ENCODE measurements around the gene TM9SF4. TPM values are rescaled to one million over a fixed set of nuclear protein-coding genes. Genes with fewer than 3 reads are reported as not detected.
"Not testable (repeated sequence)": the region's sequence is repeated elsewhere in the genome, so short reads cannot be mapped to it uniquely, and the experiment has no call there.

TM9SF4 gene
- polyA plus RNA-seq, 4 donors, result 10.5 to 85.8 (median 20.2) TPM

- H3K9me3 ChIP-seq (ENCODE audit: control insufficient read depth in 2 of 2, insufficient read depth in 1 of 2, low read depth in 1 of 2, low read length in 1 of 2), result no peaks in the 10 kb centered on the region
- H3K36me3 ChIP-seq (ENCODE audit: control insufficient read depth in 3 of 3, insufficient read depth in 2 of 3, low read depth in 1 of 3, low read length in 3 of 3), result peaks cover 6 to 51% (median 10%) of the 10 kb centered on the region in 3 donors
- H3K4me1 ChIP-seq (ENCODE audit: control insufficient read depth in 3 of 3, insufficient read depth in 2 of 3, low read depth in 1 of 3, low read length in 2 of 3), result no peaks in the 10 kb centered on the region
- no peak overlapping the region for H3K4me3 ChIP-seq (ENCODE audit: low read depth in 1 of 3, low read length in 3 of 3)
- no peak overlapping the region for H3K27ac ChIP-seq (ENCODE audit: low read depth in 1 of 3, low read length in 2 of 3)
- DNase-seq (no peak), FAIRE-seq (no peak)
- H3K27me3 ChIP-seq (ENCODE audit: control insufficient read depth in 3 of 3, insufficient read depth in 3 of 3, low read length in 3 of 3), result no peaks in the 10 kb centered on the region
- 92 to 95% (median 93%) methylated on average over 4 of the region's 4 CpGs for WGBS, 3 donors
Measured at GRCh38 chr20:32167552-32167951, 58.0 kb downstream of the TM9SF4 start.

GRCh38 chr20:32168184-32168910 is 58.8 kb downstream of the TM9SF4 start:
- Histone ChIP-seq H3K9me3 (ENCODE audit: control insufficient read depth in 2 of 2, insufficient read depth in 1 of 2, low read depth in 1 of 2, low read length in 1 of 2) (no peaks in the 10 kb centered on the region), H3K27me3 (ENCODE audit: control insufficient read depth in 3 of 3, insufficient read depth in 3 of 3, low read length in 3 of 3) (no peaks in the 10 kb centered on the region), H3K4me3 (ENCODE audit: low read depth in 1 of 3, low read length in 3 of 3) (no peak overlapping the region), H3K27ac (ENCODE audit: low read depth in 1 of 3, low read length in 2 of 3) (no peak overlapping the region), H3K4me1 (ENCODE audit: control insufficient read depth in 3 of 3, insufficient read depth in 2 of 3, low read depth in 1 of 3, low read length in 2 of 3) (no peaks in the 10 kb centered on the region), H3K36me3 (ENCODE audit: control insufficient read depth in 3 of 3, insufficient read depth in 2 of 3, low read depth in 1 of 3, low read length in 3 of 3) (peaks cover 6 to 45% (median 10%) of the 10 kb centered on the region in 3 donors)
- DNase-seq (peak in 1 of 2 donors; percentile 22), FAIRE-seq (no peak)
- 53 to 74% (median 73%) methylated on average over 2 of the region's 2 CpGs for WGBS, 3 donors

GRCh38 chr20:32177696-32178095 is 68.2 kb downstream of the TM9SF4 start:
- not testable (repeated sequence) for H3K36me3 ChIP-seq (ENCODE audit: control insufficient read depth in 3 of 3, insufficient read depth in 2 of 3, low read depth in 1 of 3, low read length in 3 of 3); H3K27ac ChIP-seq (ENCODE audit: low read depth in 1 of 3, low read length in 2 of 3); H3K9me3 ChIP-seq (ENCODE audit: control insufficient read depth in 2 of 2, insufficient read depth in 1 of 2, low read depth in 1 of 2, low read length in 1 of 2); FAIRE-seq; H3K27me3 ChIP-seq (ENCODE audit: control insufficient read depth in 3 of 3, insufficient read depth in 3 of 3, low read length in 3 of 3); H3K4me3 ChIP-seq (ENCODE audit: low read depth in 1 of 3, low read length in 3 of 3); DNase-seq
- 93 to 94% (median 94%) methylated on average over 7 of the region's 7 CpGs for WGBS, 3 donors
- peaks cover 1 to 21% (median 5%) of the 10 kb centered on the region in 3 donors for H3K4me1 ChIP-seq (ENCODE audit: control insufficient read depth in 3 of 3, insufficient read depth in 2 of 3, low read depth in 1 of 3, low read length in 2 of 3)

GRCh38 chr20:32179515-32179914 is 70.0 kb downstream of the TM9SF4 start:
- Histone ChIP-seq H3K27me3 (ENCODE audit: control insufficient read depth in 3 of 3, insufficient read depth in 3 of 3, low read length in 3 of 3) (no peaks in the 10 kb centered on the region), H3K4me1 (ENCODE audit: control insufficient read depth in 3 of 3, insufficient read depth in 2 of 3, low read depth in 1 of 3, low read length in 2 of 3) (peaks cover 1 to 39% (median 5%) of the 10 kb centered on the region in 3 donors), H3K9me3 (ENCODE audit: control insufficient read depth in 2 of 2, insufficient read depth in 1 of 2, low read depth in 1 of 2, low read length in 1 of 2) (no peaks in the 10 kb centered on the region), H3K36me3 (ENCODE audit: control insufficient read depth in 3 of 3, insufficient read depth in 2 of 3, low read depth in 1 of 3, low read length in 3 of 3) (peaks cover 0 to 9% (median 0%) of the 10 kb centered on the region in 3 donors), H3K4me3 (ENCODE audit: low read depth in 1 of 3, low read length in 3 of 3) (no peak overlapping the region), H3K27ac (ENCODE audit: low read depth in 1 of 3, low read length in 2 of 3) (peak overlapping the region in 1 of 3 donors; percentile 70)
- FAIRE-seq (no peak), DNase-seq (no peak)
- 91 to 92% (median 91%) methylated on average over 2 of the region's 2 CpGs for WGBS, 3 donors

- 78 to 88% (median 84%) methylated on average over 4 of the region's 4 CpGs for WGBS, 3 donors
- Histone ChIP-seq H3K4me3 (ENCODE audit: low read depth in 1 of 3, low read length in 3 of 3) (no peak overlapping the region), H3K27me3 (ENCODE audit: control insufficient read depth in 3 of 3, insufficient read depth in 3 of 3, low read length in 3 of 3) (no peaks in the 10 kb centered on the region), H3K4me1 (ENCODE audit: control insufficient read depth in 3 of 3, insufficient read depth in 2 of 3, low read depth in 1 of 3, low read length in 2 of 3) (peaks cover 1 to 43% (median 5%) of the 10 kb centered on the region in 3 donors), H3K9me3 (ENCODE audit: control insufficient read depth in 2 of 2, insufficient read depth in 1 of 2, low read depth in 1 of 2, low read length in 1 of 2) (no peaks in the 10 kb centered on the region), H3K36me3 (ENCODE audit: control insufficient read depth in 3 of 3, insufficient read depth in 2 of 3, low read depth in 1 of 3, low read length in 3 of 3) (peaks cover 0 to 9% (median 0%) of the 10 kb centered on the region in 3 donors), H3K27ac (ENCODE audit: low read depth in 1 of 3, low read length in 2 of 3) (peak overlapping the region in 1 of 3 donors; percentile 70)
- DNase-seq (peak in 1 of 2 donors; percentile 16), FAIRE-seq (no peak)
Measured at GRCh38 chr20:32179934-32180333, 70.4 kb downstream of the TM9SF4 start.

GRCh38 chr20:32181606-32182005 is 72.1 kb downstream of the TM9SF4 start:
- WGBS, 3 donors, result 59 to 94% (median 89%) methylated on average over 2 of the region's 2 CpGs
- H3K4me1 ChIP-seq (ENCODE audit: control insufficient read depth in 3 of 3, insufficient read depth in 2 of 3, low read depth in 1 of 3, low read length in 2 of 3), result peaks cover 1 to 57% (median 5%) of the 10 kb centered on the region in 3 donors
- H3K4me3 ChIP-seq (ENCODE audit: low read depth in 1 of 3, low read length in 3 of 3), result no peak overlapping the region
- no peaks in the 10 kb centered on the region for H3K27me3 ChIP-seq (ENCODE audit: control insufficient read depth in 3 of 3, insufficient read depth in 3 of 3, low read length in 3 of 3)
- peak overlapping the region; percentile 74 to 97 (median 82) for H3K27ac ChIP-seq (ENCODE audit: low read depth in 1 of 3, low read length in 2 of 3)
- peaks cover 0 to 9% (median 0%) of the 10 kb centered on the region in 3 donors for H3K36me3 ChIP-seq (ENCODE audit: control insufficient read depth in 3 of 3, insufficient read depth in 2 of 3, low read depth in 1 of 3, low read length in 3 of 3)
- no peaks in the 10 kb centered on the region for H3K9me3 ChIP-seq (ENCODE audit: control insufficient read depth in 2 of 2, insufficient read depth in 1 of 2, low read depth in 1 of 2, low read length in 1 of 2)
- FAIRE-seq, result no peak
- DNase-seq, result peak in 1 of 2 donors; percentile 10

- Histone ChIP-seq H3K27ac (ENCODE audit: low read depth in 1 of 3, low read length in 2 of 3) (peak overlapping the region in 1 of 3 donors; percentile 97), H3K27me3 (ENCODE audit: control insufficient read depth in 3 of 3, insufficient read depth in 3 of 3, low read length in 3 of 3) (no peaks in the 10 kb centered on the region), H3K4me3 (ENCODE audit: low read depth in 1 of 3, low read length in 3 of 3) (no peak overlapping the region), H3K4me1 (ENCODE audit: control insufficient read depth in 3 of 3, insufficient read depth in 2 of 3, low read depth in 1 of 3, low read length in 2 of 3) (peaks cover 1 to 81% (median 6%) of the 10 kb centered on the region in 3 donors), H3K9me3 (ENCODE audit: control insufficient read depth in 2 of 2, insufficient read depth in 1 of 2, low read depth in 1 of 2, low read length in 1 of 2) (no peaks in the 10 kb centered on the region), H3K36me3 (ENCODE audit: control insufficient read depth in 3 of 3, insufficient read depth in 2 of 3, low read depth in 1 of 3, low read length in 3 of 3) (peaks cover 0 to 26% (median 0%) of the 10 kb centered on the region in 3 donors)
- WGBS, 3 donors, result 78 to 88% (median 81%) methylated on average over 4 of the region's 4 CpGs
- DNase-seq, result peak in 1 of 2 donors; percentile 13
- FAIRE-seq, result no peak
Measured at GRCh38 chr20:32183947-32184635, 74.6 kb downstream of the TM9SF4 start.

- Histone ChIP-seq H3K36me3 (ENCODE audit: control insufficient read depth in 3 of 3, insufficient read depth in 2 of 3, low read depth in 1 of 3, low read length in 3 of 3) (peaks cover 0 to 32% (median 0%) of the 10 kb centered on the region in 3 donors), H3K4me1 (ENCODE audit: control insufficient read depth in 3 of 3, insufficient read depth in 2 of 3, low read depth in 1 of 3, low read length in 2 of 3) (peaks cover 1 to 83% (median 9%) of the 10 kb centered on the region in 3 donors), H3K27me3 (ENCODE audit: control insufficient read depth in 3 of 3, insufficient read depth in 3 of 3, low read length in 3 of 3) (no peaks in the 10 kb centered on the region), H3K9me3 (ENCODE audit: control insufficient read depth in 2 of 2, insufficient read depth in 1 of 2, low read depth in 1 of 2, low read length in 1 of 2) (no peaks in the 10 kb centered on the region), H3K27ac (ENCODE audit: low read depth in 1 of 3, low read length in 2 of 3) (peak overlapping the region in 1 of 3 donors; percentile 97), H3K4me3 (ENCODE audit: low read depth in 1 of 3, low read length in 3 of 3) (no peak overlapping the region)
- FAIRE-seq (no peak), DNase-seq (peak in 1 of 2 donors; percentile 23)
- 46 to 63% (median 62%) methylated on average over 10 of the region's 10 CpGs for WGBS, 3 donors
Measured at GRCh38 chr20:32184961-32185603, 75.6 kb downstream of the TM9SF4 start.
